ENCODE data around the gene TEKTIP1.

Gene TEKTIP1

DNA sequence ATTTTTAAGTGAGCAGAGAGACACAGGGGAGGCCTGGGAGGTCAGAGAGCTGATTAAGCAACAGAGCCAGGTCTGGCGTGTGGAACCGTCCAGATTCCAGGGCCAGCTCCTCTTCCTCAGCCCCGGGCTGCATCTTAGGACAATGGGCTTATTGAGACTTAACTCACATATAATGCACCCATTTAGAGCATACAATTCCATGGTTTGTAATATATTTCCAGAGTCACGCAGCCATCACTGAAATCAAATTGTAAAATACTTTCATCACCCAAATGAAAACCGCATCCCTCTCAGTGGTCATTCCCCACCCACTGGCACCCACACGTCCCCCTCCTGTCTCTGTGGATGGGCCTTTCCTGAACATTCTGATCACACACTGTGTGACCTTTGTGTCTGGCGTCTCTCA is 31.6 kb downstream of the TEKTIP1 start:
- no peaks in the 10 kb centered on the region for H3K9me3 ChIP-seq (replicated peaks in 1 of 11)
- H3K4me3 ChIP-seq = no peak overlapping the region
- H4K20me1 ChIP-seq = peaks cover 0 to 23% (median 14%) of the 10 kb centered on the region in 11 experiments; a peak in 15 of 22 replicates
- H3K27ac ChIP-seq = no peak overlapping the region
- H3K27me3 ChIP-seq = no peaks in the 10 kb centered on the region
- TF ChIP-seq Cebpa-rat (IDR thresholded peaks at IDR 0.05) = no peak
- H3K36me3 ChIP-seq = peaks cover 0 to 15% (median 12%) of the 10 kb centered on the region in 11 experiments; a peak in 16 of 22 replicates
- no peak overlapping the region for H3K9ac ChIP-seq
- peaks cover 7 to 29% (median 10%) of the 10 kb centered on the region in 10 experiments for H3K4me1 ChIP-seq
- no peak overlapping the region for H3K4me2 ChIP-seq

DNA sequence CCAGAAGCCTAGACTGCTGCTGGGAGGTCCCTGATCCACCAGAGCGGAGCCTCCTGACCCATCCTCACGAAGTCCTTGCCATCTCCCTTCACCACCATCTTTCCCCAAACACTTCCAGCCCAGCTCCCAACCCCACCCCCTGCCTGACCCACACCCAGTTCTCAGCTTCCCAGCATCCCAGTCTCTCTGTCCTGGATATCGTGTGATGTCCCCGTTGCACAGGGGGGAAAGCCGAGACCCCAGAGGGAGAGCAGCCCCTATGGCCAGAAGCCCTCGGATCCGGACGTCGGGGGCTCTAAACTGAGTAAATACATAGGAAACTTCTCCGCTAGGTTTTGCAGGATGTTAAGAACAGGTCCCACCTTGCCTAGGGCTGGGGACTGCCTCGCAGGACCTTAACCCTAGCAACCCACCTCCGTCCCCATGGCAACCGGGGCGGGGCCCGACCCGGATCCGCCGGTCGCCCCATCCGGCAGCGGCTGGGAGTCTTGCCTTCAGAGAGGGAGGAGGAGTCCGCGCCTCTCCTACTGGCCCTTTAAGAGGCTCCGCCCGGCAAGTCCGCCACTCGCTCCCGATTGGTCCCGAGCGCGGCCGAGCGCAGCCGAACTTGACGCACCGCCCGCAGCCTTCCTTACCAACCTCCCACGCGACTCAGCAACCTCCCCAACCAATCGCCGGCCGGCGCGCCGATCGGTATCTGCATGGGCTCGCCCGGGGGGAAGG is 33.3 kb downstream of the TEKTIP1 start:
- H4K20me1 ChIP-seq = peaks cover 0 to 32% (median 17%) of the 10 kb centered on the region in 11 experiments; a peak in 16 of 22 replicates
- H3K4me1 ChIP-seq = peaks cover 7 to 34% (median 11%) of the 10 kb centered on the region in 10 experiments
- peak overlapping the region; percentile 76 to 95 (median 86) for H3K4me2 ChIP-seq
- no peak for TF ChIP-seq Cebpa-rat (IDR thresholded peaks at IDR 0.05)
- peak overlapping the region; percentile 53 to 70 (median 63); a peak in 21 of 22 replicates for H3K9ac ChIP-seq
- no peaks in the 10 kb centered on the region for H3K9me3 ChIP-seq (replicated peaks in 1 of 11)
- no peaks in the 10 kb centered on the region for H3K27me3 ChIP-seq
- peak overlapping the region in 10 of 11 experiments; percentile 14 to 72 (median 54); a peak in 13 of 22 replicates for H3K27ac ChIP-seq
- H3K4me3 ChIP-seq = peak overlapping the region; percentile 48 to 71 (median 58)
- peaks cover 10 to 27% (median 23%) of the 10 kb centered on the region in 11 experiments for H3K36me3 ChIP-seq

DNA sequence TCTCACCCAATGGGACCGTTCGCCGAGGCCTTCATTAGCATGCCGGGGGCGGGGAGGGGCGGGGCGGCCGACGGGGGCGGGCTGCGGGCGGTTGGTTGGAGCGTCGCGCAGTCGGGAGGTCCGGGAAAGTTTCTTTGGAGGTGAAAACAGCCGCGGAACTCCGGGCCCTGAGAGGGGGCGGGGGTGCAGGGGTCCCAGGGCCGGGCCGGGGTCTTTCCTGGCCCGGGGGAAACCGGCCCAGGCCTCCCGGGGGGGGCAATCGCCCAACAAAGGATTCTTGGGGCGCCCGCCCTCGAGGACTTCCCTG is 33.8 kb downstream of the TEKTIP1 start, which contains the start of gene HMG20B:
Gene HMG20B (plus strand): TSS at position 90 of the 307 bp plus-strand sequence. CDS start 366 bp downstream, outside the sequence.
- peak within 1 kb of the TSS; percentile 82 to 96 (median 93) for H3K4me2 ChIP-seq
- H3K36me3 ChIP-seq = peaks cover 10 to 29% (median 23%) of the 10 kb centered on the region in 11 experiments
- peak within 1 kb of the TSS; percentile 84 to 99 (median 93) for H3K4me3 ChIP-seq
- H3K9me3 ChIP-seq (replicated peaks in 1 of 11) = no peaks in the 10 kb centered on the region
- H3K27me3 ChIP-seq = no peaks in the 10 kb centered on the region
- TF ChIP-seq Cebpa-rat (IDR thresholded peaks at IDR 0.05) = no peak
- H3K4me1 ChIP-seq = peaks cover 7 to 34% (median 11%) of the 10 kb centered on the region in 10 experiments
- peak within 1 kb of the TSS; percentile 87 to 96 (median 93) for H3K9ac ChIP-seq
- peak within 1 kb of the TSS in 10 of 11 experiments; percentile 76 to 95 (median 88); a peak in 21 of 22 replicates for H3K27ac ChIP-seq
- H4K20me1 ChIP-seq = peaks cover 0 to 32% (median 17%) of the 10 kb centered on the region in 11 experiments; a peak in 16 of 22 replicates

DNA sequence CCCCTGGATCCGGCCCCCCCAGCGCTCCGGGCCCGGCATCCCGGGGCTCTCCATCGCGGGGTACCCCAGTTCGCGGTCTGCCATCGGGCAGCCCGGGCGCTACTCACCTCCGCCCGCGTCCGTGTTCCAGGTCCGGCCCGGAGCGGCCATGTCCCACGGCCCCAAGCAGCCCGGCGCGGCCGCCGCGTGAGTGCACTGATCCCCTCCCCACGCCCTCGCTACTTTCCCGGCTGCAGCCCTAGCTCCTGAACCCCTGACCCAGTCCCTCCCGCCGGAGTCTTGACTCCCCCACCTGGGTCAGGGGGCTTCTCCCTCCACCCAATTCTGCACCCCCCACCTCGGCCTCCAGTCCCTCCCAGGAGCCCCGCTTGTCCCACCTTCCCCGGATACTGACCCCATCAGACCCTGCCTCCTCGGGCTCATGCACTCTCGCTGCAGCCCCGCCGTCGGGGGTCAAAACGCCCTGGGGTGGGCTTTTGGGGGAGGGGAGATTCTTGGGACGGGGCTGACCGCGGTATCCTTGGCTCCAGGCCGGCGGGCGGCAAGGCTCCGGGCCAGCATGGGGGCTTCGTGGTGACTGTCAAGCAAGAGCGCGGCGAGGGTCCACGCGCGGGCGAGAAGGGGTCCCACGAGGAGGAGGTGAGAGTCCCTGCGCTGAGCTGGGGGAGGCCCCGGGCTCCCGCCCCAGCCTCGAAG is 34.3 kb downstream of the TEKTIP1 start:
- peaks cover 0 to 36% (median 17%) of the 10 kb centered on the region in 11 experiments; a peak in 16 of 22 replicates for H4K20me1 ChIP-seq
- H3K4me1 ChIP-seq = peaks cover 7 to 34% (median 11%) of the 10 kb centered on the region in 10 experiments
- TF ChIP-seq Cebpa-rat (IDR thresholded peaks at IDR 0.05) = no peak
- peak overlapping the region in 10 of 11 experiments; percentile 76 to 95 (median 88); a peak in 21 of 22 replicates for H3K27ac ChIP-seq
- peak overlapping the region; percentile 87 to 96 (median 93) for H3K9ac ChIP-seq
- peak overlapping the region; percentile 82 to 96 (median 91) for H3K4me2 ChIP-seq
- H3K36me3 ChIP-seq = peaks cover 13 to 34% (median 28%) of the 10 kb centered on the region in 11 experiments
- no peaks in the 10 kb centered on the region for H3K27me3 ChIP-seq
- no peaks in the 10 kb centered on the region for H3K9me3 ChIP-seq (replicated peaks in 1 of 11)
- peak overlapping the region; percentile 84 to 99 (median 93) for H3K4me3 ChIP-seq

DNA sequence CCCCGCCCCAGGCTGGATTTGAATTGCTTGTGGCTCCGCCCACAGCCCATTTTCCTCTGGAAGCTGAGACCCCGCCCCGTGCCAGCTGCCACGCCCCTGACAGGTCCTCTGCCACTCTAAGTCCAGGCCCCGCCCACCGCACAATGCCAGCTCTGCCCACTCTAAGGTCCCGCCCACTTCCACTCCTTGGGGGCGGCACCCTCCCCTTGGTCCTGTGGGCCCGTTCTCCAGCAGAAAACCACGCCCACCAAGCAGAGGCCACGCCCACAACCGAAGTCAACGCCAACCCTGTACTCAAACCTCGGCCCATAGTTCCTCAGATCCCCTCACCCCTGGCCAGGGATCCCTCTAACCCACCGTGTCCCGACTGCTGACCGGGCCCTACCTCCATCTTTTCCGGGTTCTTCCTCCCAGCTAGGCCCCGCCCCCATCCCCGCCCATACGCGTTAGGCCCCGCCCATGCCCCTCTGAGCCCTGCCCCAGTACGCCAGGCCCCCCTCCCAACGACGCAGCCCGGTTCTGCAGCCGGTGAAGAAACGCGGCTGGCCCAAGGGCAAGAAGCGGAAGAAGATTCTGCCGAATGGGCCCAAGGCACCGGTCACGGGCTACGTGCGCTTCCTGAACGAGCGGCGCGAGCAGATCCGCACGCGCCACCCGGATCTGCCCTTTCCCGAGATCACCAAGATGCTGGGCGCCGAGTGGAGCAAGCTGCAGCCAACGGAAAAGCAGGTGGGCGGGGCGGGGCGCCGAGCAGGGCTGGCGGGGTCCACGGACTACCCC is 35.1 kb downstream of the TEKTIP1 start:
- Histone ChIP-seq H3K9ac (peak overlapping the region in 10 of 11 experiments; percentile 87 to 96 (median 93); a peak in 18 of 22 replicates), H4K20me1 (peaks cover 0 to 43% (median 17%) of the 10 kb centered on the region in 11 experiments; a peak in 16 of 22 replicates), H3K27ac (peak overlapping the region in 9 of 11 experiments; percentile 85 to 95 (median 89); a peak in 14 of 22 replicates), H3K27me3 (no peaks in the 10 kb centered on the region), H3K36me3 (peaks cover 15 to 40% (median 32%) of the 10 kb centered on the region in 11 experiments), H3K4me1 (peaks cover 7 to 34% (median 11%) of the 10 kb centered on the region in 10 experiments), H3K4me2 (peak overlapping the region; percentile 82 to 96 (median 91)), H3K4me3 (peak overlapping the region; percentile 84 to 99 (median 93)), H3K9me3 (replicated peaks in 1 of 11) (no peaks in the 10 kb centered on the region)
- TF ChIP-seq Cebpa-rat (IDR thresholded peaks at IDR 0.05) = no peak

DNA sequence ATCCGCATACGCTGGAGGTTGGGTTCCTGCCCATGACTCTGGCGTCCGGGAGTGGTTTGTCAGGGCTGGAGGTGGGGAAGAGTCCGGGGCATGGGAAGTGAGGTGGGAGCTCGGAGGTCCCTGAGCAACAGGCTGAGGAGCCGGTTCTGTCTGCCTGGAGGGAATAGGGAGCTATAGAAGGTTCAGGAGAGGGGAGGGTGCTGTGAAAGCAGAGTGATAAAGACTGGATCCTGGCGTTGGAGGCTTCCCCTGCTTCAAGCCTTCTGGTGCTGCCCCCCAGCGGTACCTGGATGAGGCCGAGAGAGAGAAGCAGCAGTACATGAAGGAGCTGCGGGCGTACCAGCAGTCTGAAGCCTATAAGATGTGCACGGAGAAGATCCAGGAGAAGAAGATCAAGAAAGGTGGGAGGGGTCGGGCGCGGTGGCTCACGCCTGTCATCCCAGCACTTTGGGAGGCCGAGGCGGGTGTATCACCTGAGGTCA is 36.3 kb downstream of the TEKTIP1 start:
- Histone ChIP-seq H3K9ac (no peak overlapping the region), H3K27me3 (no peaks in the 10 kb centered on the region), H3K4me1 (peaks cover 9 to 34% (median 15%) of the 10 kb centered on the region in 10 experiments), H3K4me2 (no peak overlapping the region), H3K4me3 (no peak overlapping the region), H3K9me3 (replicated peaks in 1 of 11) (no peaks in the 10 kb centered on the region), H3K27ac (no peak overlapping the region), H3K36me3 (peaks cover 15 to 40% (median 32%) of the 10 kb centered on the region in 11 experiments), H4K20me1 (peaks cover 0 to 46% (median 17%) of the 10 kb centered on the region in 11 experiments; a peak in 16 of 22 replicates)
- no peak for TF ChIP-seq Cebpa-rat (IDR thresholded peaks at IDR 0.05)

DNA sequence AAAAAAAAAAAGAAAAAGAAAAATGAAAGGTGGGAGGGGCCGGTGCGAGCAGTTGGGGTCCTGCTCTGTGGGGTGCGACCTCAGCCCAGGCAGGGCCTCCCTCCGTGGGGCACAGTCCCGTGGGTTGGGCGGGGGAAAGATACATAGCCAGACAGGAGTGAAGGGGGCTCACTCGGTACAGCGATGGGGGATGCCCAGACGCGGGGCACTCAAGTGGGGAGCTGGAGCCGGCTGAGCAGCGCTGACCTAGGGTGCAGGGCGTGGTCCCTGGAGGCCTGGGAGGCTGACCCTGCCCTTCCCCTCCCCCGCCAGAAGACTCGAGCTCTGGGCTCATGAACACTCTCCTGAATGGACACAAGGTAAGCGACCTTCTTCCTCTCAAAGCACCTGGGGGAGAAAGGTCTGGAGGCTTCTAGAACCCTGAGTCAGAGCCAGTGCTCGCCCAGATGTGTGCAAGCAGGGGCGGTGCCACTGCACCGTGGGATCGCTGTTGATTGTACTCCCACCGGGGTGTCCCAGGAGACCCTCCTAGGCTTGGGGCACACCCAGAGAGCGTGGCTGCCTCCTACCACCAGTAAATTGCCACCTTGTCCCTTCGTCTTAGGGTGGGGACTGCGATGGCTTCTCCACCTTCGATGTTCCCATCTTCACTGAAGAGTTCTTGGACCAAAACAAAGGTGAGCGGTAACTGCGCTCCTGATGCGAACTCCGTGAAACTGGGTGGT is 37.1 kb downstream of the TEKTIP1 start:
- H3K4me2 ChIP-seq = no peak overlapping the region
- H4K20me1 ChIP-seq = peaks cover 0 to 46% (median 17%) of the 10 kb centered on the region in 11 experiments; a peak in 16 of 22 replicates
- H3K4me1 ChIP-seq = peaks cover 9 to 34% (median 15%) of the 10 kb centered on the region in 10 experiments
- TF ChIP-seq Cebpa-rat (IDR thresholded peaks at IDR 0.05) = no peak
- no peaks in the 10 kb centered on the region for H3K27me3 ChIP-seq
- H3K36me3 ChIP-seq = peaks cover 15 to 40% (median 32%) of the 10 kb centered on the region in 11 experiments
- H3K9me3 ChIP-seq (replicated peaks in 1 of 11) = no peaks in the 10 kb centered on the region
- no peak overlapping the region for H3K27ac ChIP-seq
- H3K9ac ChIP-seq = no peak overlapping the region
- H3K4me3 ChIP-seq = no peak overlapping the region

Measured in BLaER1 treated with 17β-estradiol and CSF1 and Interleukin-3, amounts not matched to agents 10 nM and 100 nM (cell line).